Fibroblast of lung (primary cell): ENCODE measurements around the gene POLR2E. TPM values are rescaled to one million over a fixed set of nuclear protein-coding genes. Genes with fewer than 3 reads are reported as not detected.

ENCODE experiments used
- DNase-seq, 2 donors: peaks; one replicate each; pipeline versions ENCODE4 v3.0.0 to v3.0.0-alpha.2; 2010; ENCODE audit warnings: low read depth in 2 of 2
- H2AFZ ChIP-seq: 2 replicates; pipeline ENCODE4 v1.5.1; 2012; ENCODE audit warnings: low read length, control low read depth, inconsistent platforms
- H3K27ac ChIP-seq: 2 replicates; pipeline ENCODE4 v1.5.1; 2011; ENCODE audit warnings: low read length, control low read depth; ENCODE audit not compliant: insufficient read depth
- H3K27me3 ChIP-seq: 2 replicates; pipeline ENCODE4 v1.5.1; 2011; ENCODE audit warnings: mild to moderate bottlenecking, low read length; ENCODE audit not compliant: control insufficient read depth, insufficient read depth
- H3K36me3 ChIP-seq: 2 replicates; pipeline ENCODE4 v1.5.1; 2011; ENCODE audit warnings: low read length; ENCODE audit not compliant: control insufficient read depth, insufficient read depth
- H3K4me1 ChIP-seq: 2 replicates; pipeline ENCODE4 v1.5.1; 2011; ENCODE audit warnings: low read length; ENCODE audit not compliant: control insufficient read depth, insufficient read depth; ENCODE audit errors: extremely low read depth
- H3K4me2 ChIP-seq: 2 replicates; pipeline ENCODE4 v1.5.1; 2011; ENCODE audit warnings: low read length, control low read depth; ENCODE audit not compliant: insufficient read depth; ENCODE audit errors: extremely low read depth
- H3K4me3 ChIP-seq, 4 experiments: fragments of 200-600 bp in 1 of 4; sonication (generic) in 1 of 4; replicated peaks in 1 of 4; 2 replicates each; pipeline ENCODE4 v1.5.1; 2011 to 2016; ENCODE audit warnings: low read length in 4 of 4, low read depth in 3 of 4, mild to moderate bottlenecking in 3 of 4, control low read depth in 2 of 4, inconsistent platforms in 1 of 4, mixed read lengths in 1 of 4; ENCODE audit not compliant: insufficient read depth in 1 of 4; ENCODE audit errors: control extremely low read depth in 1 of 4
- H3K79me2 ChIP-seq: 2 replicates; pipeline ENCODE4 v1.5.1; 2012; ENCODE audit warnings: mild to moderate bottlenecking, low read length, inconsistent platforms; ENCODE audit not compliant: control insufficient read depth, insufficient read depth
- H3K9ac ChIP-seq: 2 replicates; pipeline ENCODE4 v1.5.1; 2011; ENCODE audit warnings: mild to moderate bottlenecking, low read length, control low read depth; ENCODE audit not compliant: insufficient read depth
- H3K9me3 ChIP-seq: 2 replicates; pipeline ENCODE4 v1.5.1; 2012; ENCODE audit warnings: low read depth, low read length; ENCODE audit not compliant: control insufficient read depth, insufficient read depth
- H4K20me1 ChIP-seq: 2 replicates; pipeline ENCODE4 v1.5.1; 2011; ENCODE audit warnings: low read length; ENCODE audit not compliant: control insufficient read depth, insufficient read depth; ENCODE audit errors: extremely low read depth
- EZH2 ChIP-seq: IDR thresholded peaks from 2 replicates; pipeline ENCODE4 v1.5.1; 2012; ENCODE audit warnings: low read length, control low read depth, mild to moderate bottlenecking; ENCODE audit errors: missing control alignments
- polyA plus RNA-seq, 2 donors: library from polyadenylated mRNA; depleted of rRNA in 1 of 2; stranded (reverse) in 1 of 2; unstranded in 1 of 2; fragments of >200 nt; gene quantifications; 2 replicates each; pipeline ENCODE4 v1.2.1, GENCODE V29; 2011 to 2012; ENCODE audit warnings: missing spikeins in 1 of 2
- total RNA-seq: library from RNA; depleted of rRNA; stranded (reverse); fragments of >200 nt; gene quantifications from 2 replicates; pipeline ENCODE4 v1.2.1, GENCODE V29; 2014
- TF ChIP-seq, protein P1 (sequence below), 2 donors: IDR thresholded peaks in 1 of 2; conservative IDR thresholded peaks in 1 of 2; 1 replicate in 1 of 2; 2 replicates in 1 of 2; pipeline ENCODE4 v1.5.1; 2011 to 2012; ENCODE audit warnings: low read length in 2 of 2, control low read depth in 1 of 2, inconsistent platforms in 1 of 2, low read depth in 1 of 2, mild to moderate bottlenecking in 1 of 2

Gene POLR2E
- total and polyA plus RNA-seq, 2 donors (not counting 1 experiment from before 2014, with no cell fraction given), result 55.2 to 130 TPM

- H3K9me3 ChIP-seq, result no peaks in the 10 kb centered on the region
- H3K4me2 ChIP-seq, result no peak overlapping the region
- no peak overlapping the region for H2AFZ ChIP-seq
- DNase-seq, result no peak
- H3K9ac ChIP-seq, result no peak overlapping the region
- no peaks in the 10 kb centered on the region for H3K36me3 ChIP-seq
- H3K27ac ChIP-seq, result no peak overlapping the region
- H3K27me3 ChIP-seq, result no peaks in the 10 kb centered on the region
- H4K20me1 ChIP-seq, result no peaks in the 10 kb centered on the region
- no peak for TF ChIP-seq EZH2
- TF ChIP-seq, protein P1, sequence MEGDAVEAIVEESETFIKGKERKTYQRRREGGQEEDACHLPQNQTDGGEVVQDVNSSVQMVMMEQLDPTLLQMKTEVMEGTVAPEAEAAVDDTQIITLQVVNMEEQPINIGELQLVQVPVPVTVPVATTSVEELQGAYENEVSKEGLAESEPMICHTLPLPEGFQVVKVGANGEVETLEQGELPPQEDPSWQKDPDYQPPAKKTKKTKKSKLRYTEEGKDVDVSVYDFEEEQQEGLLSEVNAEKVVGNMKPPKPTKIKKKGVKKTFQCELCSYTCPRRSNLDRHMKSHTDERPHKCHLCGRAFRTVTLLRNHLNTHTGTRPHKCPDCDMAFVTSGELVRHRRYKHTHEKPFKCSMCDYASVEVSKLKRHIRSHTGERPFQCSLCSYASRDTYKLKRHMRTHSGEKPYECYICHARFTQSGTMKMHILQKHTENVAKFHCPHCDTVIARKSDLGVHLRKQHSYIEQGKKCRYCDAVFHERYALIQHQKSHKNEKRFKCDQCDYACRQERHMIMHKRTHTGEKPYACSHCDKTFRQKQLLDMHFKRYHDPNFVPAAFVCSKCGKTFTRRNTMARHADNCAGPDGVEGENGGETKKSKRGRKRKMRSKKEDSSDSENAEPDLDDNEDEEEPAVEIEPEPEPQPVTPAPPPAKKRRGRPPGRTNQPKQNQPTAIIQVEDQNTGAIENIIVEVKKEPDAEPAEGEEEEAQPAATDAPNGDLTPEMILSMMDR (conservative IDR thresholded peaks at IDR 0.05 in 1 of 2, IDR thresholded peaks at IDR 0.05 in 1 of 2; ENCODE audit: low read depth in 1 of 2, low read length in 2 of 2), result no peak
- no peak overlapping the region for H3K4me3 ChIP-seq
- H3K4me1 ChIP-seq, result peaks cover 2% of the 10 kb centered on the region
- H3K79me2 ChIP-seq, result no peaks in the 10 kb centered on the region
Measured at GRCh38 chr19:1080360-1081161, 14.6 kb downstream of the POLR2E start.

DNA sequence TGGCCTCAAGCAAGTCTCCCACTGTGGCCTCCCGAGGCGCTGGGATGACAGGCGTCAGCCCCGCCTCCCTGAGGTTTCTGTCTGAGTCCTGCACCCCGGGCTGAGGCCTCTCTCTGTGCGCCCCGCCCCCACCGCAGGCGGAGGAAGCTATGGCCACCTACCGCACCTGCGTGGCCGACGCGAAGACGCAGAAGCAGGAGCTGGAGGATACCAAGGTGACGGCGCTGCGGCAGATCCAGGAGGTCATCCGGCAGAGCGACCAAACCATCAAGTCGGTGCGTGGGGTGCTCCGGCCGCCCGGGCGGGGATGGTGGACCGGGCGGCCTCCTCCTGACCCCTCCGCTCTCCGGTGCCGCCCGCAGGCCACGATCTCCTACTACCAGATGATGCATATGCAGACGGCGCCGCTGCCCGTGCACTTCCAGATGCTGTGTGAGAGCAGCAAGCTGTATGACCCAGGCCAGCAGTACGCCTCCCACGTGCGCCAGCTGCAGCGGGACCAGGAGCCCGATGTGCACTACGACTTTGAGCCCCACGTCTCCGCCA is 15.5 kb downstream of the POLR2E start:
- no peaks in the 10 kb centered on the region for H3K27me3 ChIP-seq
- H3K9me3 ChIP-seq, result no peaks in the 10 kb centered on the region
- no peak overlapping the region for H3K9ac ChIP-seq
- TF ChIP-seq EZH2, result no peak
- TF ChIP-seq, protein P1 (conservative IDR thresholded peaks at IDR 0.05 in 1 of 2, IDR thresholded peaks at IDR 0.05 in 1 of 2; ENCODE audit: low read depth in 1 of 2, low read length in 2 of 2), result no peak
- H3K4me1 ChIP-seq, result peaks cover 2% of the 10 kb centered on the region
- no peak overlapping the region for H3K27ac ChIP-seq
- no peak overlapping the region for H3K4me2 ChIP-seq
- H3K4me3 ChIP-seq, result no peak overlapping the region
- no peak for DNase-seq
- no peaks in the 10 kb centered on the region for H3K79me2 ChIP-seq
- no peaks in the 10 kb centered on the region for H4K20me1 ChIP-seq
- H3K36me3 ChIP-seq, result no peaks in the 10 kb centered on the region
- H2AFZ ChIP-seq, result no peak overlapping the region

GRCh38 chr19:1076951-1077350 is 18.2 kb downstream of the POLR2E start:
- H3K9ac ChIP-seq, result no peak overlapping the region
- H4K20me1 ChIP-seq, result no peaks in the 10 kb centered on the region
- H2AFZ ChIP-seq, result no peak overlapping the region
- H3K79me2 ChIP-seq, result no peaks in the 10 kb centered on the region
- DNase-seq, result no peak
- no peak for TF ChIP-seq EZH2
- TF ChIP-seq, protein P1 (conservative IDR thresholded peaks at IDR 0.05 in 1 of 2, IDR thresholded peaks at IDR 0.05 in 1 of 2; ENCODE audit: low read depth in 1 of 2, low read length in 2 of 2), result no peak
- H3K27me3 ChIP-seq, result no peaks in the 10 kb centered on the region
- no peak overlapping the region for H3K27ac ChIP-seq
- H3K36me3 ChIP-seq, result no peaks in the 10 kb centered on the region
- no peaks in the 10 kb centered on the region for H3K9me3 ChIP-seq
- no peak overlapping the region for H3K4me3 ChIP-seq
- peaks cover 2% of the 10 kb centered on the region for H3K4me1 ChIP-seq
- no peak overlapping the region for H3K4me2 ChIP-seq
